GM12801 (cell line): ENCODE data around the gene STXBP2.

ENCODE experiments used
- CTCF ChIP-seq: IDR thresholded peaks from one replicate; pipeline ENCODE4 v1.5.1; 2011; ENCODE audit warnings: control low read depth; ENCODE audit not compliant: insufficient read length; ENCODE audit errors: extremely low read depth

The STXBP2 gene

GRCh38 chr19:7607874-7608560 lies 28.9 kb upstream of the STXBP2 start:
- TF ChIP-seq CTCF = no peak

GRCh38 chr19:7610491-7611240 lies 26.2 kb upstream of the STXBP2 start:
- no peak for TF ChIP-seq CTCF

- no peak for TF ChIP-seq CTCF
Measured at GRCh38 chr19:7611541-7612279, 25.2 kb upstream of the STXBP2 start.

- no peak for TF ChIP-seq CTCF
Measured at GRCh38 chr19:7612282-7613274, 24.3 kb upstream of the STXBP2 start.

GRCh38 chr19:7614859-7615741 lies 21.8 kb upstream of the STXBP2 start:
- TF ChIP-seq CTCF = no peak

- no peak for TF ChIP-seq CTCF
Measured at GRCh38 chr19:7617172-7617571, 19.7 kb upstream of the STXBP2 start.
